Measurements from ENCODE around the gene CLMN.

GRCh38 chr14:95237121-95237957 lies 82.4 kb downstream of the CLMN start:
- TF ChIP-seq EP300 (conservative IDR thresholded peaks at IDR 0.05; ENCODE audit: poor library complexity, severe bottlenecking) (no peak), EZH2 (IDR thresholded peaks at IDR 0.05; ENCODE audit: borderline replicate concordance, insufficient read depth, low read length, poor library complexity, severe bottlenecking) (no peak), POLR2AphosphoS5 (IDR thresholded peaks at IDR 0.05) (no peak), CTCF (IDR thresholded peaks at IDR 0.05; ENCODE audit: poor library complexity, severe bottlenecking) (no peak)

Data from neural cell (in vitro differentiated cells).